HG03342 (cell line): ENCODE measurements around the gene NEAT1.

Source experiments
- ATAC-seq: cut with Tn5 transposase; IDR thresholded peaks from one replicate; pipeline ENCODE4 v1.9.1; 2021; ENCODE audit warnings: mild to moderate bottlenecking, moderate library complexity; ENCODE audit not compliant: unreplicated experiment

Gene NEAT1

GRCh38 chr11:65421794-65422632, 585 bp upstream of the NEAT1 start:
- ATAC-seq = no peak

DNA sequence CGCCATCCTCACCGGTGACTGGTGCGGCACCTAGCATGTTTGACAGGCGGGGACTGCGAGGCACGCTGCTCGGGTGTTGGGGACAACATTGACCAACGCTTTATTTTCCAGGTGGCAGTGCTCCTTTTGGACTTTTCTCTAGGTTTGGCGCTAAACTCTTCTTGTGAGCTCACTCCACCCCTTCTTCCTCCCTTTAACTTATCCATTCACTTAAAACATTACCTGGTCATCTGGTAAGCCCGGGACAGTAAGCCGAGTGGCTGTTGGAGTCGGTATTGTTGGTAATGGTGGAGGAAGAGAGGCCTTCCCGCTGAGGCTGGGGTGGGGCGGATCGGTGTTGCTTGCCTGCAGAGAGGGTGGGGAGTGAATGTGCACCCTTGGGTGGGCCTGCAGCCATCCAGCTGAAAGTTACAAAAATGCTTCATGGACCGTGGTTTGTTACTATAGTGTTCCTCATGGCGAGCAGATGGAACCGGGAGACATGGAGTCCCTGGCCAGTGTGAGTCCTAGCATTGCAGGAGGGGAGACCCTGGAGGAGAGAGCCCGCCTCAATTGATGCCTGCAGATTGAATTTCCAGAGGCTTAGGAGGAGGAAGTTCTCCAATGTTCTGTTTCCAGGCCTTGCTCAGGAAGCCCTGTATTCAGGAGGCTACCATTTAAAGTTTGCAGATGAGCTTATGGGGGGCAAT, 1.1 kb downstream of the NEAT1 start:
- no peak for ATAC-seq

DNA sequence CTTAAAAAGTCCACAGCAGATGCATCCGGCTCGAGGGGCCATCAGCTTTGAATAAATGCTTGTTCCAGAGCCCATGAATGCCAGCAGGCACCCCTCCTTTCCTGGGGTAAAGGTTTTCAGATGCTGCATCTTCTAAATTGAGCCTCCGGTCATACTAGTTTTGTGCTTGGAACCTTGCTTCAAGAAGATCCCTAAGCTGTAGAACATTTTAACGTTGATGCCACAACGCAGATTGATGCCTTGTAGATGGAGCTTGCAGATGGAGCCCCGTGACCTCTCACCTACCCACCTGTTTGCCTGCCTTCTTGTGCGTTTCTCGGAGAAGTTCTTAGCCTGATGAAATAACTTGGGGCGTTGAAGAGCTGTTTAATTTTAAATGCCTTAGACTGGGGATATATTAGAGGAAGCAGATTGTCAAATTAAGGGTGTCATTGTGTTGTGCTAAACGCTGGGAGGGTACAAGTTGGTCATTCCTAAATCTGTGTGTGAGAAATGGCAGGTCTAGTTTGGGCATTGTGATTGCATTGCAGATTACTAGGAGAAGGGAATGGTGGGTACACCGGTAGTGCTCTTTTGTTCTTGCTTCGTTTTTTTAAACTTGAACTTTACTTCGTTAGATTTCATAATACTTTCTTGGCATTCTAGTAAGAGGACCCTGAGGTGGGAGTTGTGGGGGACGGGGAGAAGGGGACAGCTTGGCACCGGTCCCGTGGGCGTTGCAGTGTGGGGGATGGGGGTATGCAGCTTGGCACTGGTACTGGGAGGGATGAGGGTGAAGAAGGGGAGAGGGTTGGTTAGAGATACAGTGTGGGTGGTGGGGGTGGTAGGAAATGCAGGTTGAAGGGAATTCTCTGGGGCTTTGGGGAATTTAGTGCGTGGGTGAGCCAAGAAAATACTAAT, 1.9 kb downstream of the NEAT1 start:
- ATAC-seq = no peak

DNA sequence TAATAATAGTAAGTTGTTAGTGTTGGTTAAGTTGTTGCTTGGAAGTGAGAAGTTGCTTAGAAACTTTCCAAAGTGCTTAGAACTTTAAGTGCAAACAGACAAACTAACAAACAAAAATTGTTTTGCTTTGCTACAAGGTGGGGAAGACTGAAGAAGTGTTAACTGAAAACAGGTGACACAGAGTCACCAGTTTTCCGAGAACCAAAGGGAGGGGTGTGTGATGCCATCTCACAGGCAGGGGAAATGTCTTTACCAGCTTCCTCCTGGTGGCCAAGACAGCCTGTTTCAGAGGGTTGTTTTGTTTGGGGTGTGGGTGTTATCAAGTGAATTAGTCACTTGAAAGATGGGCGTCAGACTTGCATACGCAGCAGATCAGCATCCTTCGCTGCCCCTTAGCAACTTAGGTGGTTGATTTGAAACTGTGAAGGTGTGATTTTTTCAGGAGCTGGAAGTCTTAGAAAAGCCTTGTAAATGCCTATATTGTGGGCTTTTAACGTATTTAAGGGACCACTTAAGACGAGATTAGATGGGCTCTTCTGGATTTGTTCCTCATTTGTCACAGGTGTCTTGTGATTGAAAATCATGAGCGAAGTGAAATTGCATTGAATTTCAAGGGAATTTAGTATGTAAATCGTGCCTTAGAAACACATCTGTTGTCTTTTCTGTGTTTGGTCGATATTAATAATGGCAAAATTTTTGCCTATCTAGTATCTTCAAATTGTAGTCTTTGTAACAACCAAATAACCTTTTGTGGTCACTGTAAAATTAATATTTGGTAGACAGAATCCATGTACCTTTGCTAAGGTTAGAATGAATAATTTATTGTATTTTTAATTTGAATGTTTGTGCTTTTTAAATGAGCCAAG, 2.7 kb downstream of the NEAT1 start:
- no peak for ATAC-seq

DNA sequence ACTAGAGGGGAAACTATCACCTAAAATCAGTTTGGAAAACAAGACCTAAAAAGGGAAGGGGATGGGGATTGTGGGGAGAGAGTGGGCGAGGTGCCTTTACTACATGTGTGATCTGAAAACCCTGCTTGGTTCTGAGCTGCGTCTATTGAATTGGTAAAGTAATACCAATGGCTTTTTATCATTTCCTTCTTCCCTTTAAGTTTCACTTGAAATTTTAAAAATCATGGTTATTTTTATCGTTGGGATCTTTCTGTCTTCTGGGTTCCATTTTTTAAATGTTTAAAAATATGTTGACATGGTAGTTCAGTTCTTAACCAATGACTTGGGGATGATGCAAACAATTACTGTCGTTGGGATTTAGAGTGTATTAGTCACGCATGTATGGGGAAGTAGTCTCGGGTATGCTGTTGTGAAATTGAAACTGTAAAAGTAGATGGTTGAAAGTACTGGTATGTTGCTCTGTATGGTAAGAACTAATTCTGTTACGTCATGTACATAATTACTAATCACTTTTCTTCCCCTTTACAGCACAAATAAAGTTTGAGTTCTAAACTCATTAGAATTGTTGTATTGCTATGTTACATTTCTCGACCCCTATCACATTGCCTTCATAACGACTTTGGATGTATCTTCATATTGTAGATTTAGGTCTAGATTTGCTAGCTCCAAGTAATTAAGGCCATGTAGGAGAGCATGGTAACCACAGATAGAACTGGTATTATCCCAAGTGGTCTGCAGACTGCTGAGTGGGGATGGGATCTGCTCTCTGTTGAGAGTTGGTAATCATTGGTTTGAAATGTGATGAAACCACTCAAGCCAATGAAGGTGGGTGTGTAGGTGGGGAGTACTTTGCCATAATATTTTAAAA, 3.6 kb downstream of the NEAT1 start:
- ATAC-seq = no peak

- ATAC-seq = no peak
These were observed 4.5 kb downstream of the NEAT1 start for GRCh38 chr11:65426839-65427690.

DNA sequence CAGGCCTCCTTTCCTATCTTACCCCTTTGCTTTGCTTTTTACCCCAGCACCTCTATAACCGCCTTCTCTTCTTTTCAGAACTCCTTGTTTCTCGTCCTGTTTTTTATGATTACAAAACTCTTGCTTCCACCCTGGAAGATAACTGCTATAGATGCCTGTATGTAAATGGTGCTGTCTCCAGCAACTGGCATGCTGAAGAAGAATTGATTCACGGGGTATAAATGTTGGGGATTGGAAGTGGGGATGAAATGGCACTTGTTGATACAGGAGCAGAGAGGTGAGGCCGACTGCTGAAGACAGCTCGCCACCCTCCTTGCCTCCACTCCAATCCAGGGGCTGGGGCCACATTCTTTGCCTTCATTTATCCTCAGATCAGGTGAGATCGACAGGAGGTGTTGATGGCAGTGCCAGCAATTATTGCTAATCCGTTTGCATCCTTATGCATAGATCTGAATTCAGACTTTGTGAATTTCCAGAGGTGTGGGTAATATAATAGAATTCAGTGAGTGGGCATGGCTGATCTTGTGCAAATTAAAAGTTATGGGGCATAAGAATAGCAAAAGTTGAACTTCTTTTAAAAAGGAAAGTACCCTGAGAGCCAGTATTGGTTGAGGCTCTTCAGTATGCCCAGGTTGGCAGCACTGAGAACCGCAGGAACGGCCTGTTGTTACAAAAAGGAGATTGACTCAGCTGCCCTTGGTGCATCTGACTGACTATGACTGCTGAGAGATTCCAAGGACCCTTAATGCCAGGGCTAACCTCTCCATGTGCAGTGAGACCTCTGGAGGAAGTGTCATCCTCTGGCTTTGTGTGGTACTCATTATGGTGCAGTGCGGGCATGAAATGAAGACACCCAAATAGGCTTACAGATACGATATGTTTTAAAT, 5.3 kb downstream of the NEAT1 start:
- ATAC-seq = no peak

GRCh38 chr11:65428578-65429067, 6.0 kb downstream of the NEAT1 start:
- ATAC-seq = no peak

- no peak for ATAC-seq
These were observed 6.6 kb downstream of the NEAT1 start for GRCh38 chr11:65429068-65429681.

GRCh38 chr11:65429724-65430405, 7.3 kb downstream of the NEAT1 start:
- no peak for ATAC-seq

GRCh38 chr11:65430406-65431217, 8.0 kb downstream of the NEAT1 start:
- ATAC-seq = no peak

DNA sequence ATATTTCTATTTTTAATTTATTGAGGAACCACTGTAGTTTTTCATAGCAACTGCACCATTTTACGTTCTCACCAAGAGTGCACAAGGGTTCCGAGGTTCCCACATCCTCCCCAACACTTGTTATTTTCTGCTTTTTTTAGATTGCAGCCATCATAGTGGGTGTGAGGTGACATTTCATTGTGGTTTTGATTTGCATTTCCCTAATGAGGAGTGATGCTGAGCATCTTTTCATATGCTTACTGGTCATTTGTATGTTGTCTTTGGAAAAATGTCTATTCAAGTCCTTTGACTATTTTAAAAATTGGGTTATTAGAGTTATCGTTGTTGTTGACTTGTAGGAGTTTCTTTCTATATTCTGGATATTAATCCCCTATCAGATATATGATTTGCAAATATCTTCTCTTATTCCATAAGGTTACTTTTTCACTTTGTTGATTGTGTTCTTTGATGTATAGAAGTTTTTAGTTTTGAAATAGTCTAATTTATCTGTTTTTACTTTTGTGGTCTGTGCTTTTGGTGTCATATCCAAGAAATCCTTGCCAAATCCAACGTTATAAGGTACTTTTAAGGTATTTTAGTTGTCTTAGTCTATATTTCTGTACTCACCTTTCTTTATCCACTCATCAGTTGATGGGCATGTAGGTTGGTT, 9.0 kb downstream of the NEAT1 start:
- ATAC-seq = no peak

DNA sequence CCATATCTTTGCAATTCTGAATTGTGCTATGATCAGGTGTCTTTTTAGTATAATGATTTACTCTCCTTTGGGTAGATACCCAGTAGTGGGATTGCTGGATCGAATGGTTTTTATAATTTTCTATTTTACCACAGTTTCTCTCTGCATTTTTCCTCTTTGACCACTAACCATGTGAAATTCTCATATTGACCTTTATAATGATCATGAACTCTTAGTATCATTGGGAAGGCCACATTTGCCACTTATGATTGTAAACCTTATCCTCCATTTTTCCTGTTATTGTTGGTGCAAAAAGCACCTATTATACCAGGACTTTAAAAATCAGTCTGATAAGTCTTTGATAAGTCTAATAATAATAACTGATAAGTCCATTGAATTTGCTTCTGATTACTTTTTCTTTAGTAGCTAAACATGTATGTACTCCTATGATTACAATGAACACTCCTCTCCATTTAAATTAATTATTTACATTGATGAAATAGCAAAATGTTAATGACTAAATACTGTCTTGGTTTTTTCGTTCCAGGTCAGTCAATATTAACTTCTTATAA, 9.6 kb downstream of the NEAT1 start:
- no peak for ATAC-seq

- ATAC-seq = no peak
These were observed 10.3 kb downstream of the NEAT1 start for GRCh38 chr11:65432686-65433582.
